Panc1 (cell line): ENCODE measurements around the gene CYFIP2. TPM values are rescaled to one million over a fixed set of nuclear protein-coding genes. Genes with fewer than 3 reads are reported as not detected.
A peak's percentile ranks its signal among the peaks of the same experiment; 100 is the strongest.

Experiments
- ATAC-seq: fragments of 200-7000 bp; cut with Tn5 transposase; 2 replicates; pipeline ENCODE4 v1.9.1; 2020; ENCODE audit warnings: mild to moderate bottlenecking, moderate library complexity
- BruUV-seq: library from RNA; stranded (reverse); fragments of 400-500 nt; replicated peaks from 2 replicates; lab custom pipeline; 2021; lab: Mats Ljungman, UMichigan
- CTCF ChIA-PET: fragments of 300-600 bp; sonication (Branson Sonifier 250); formaldehyde crosslinking; loops from one replicate; lab custom pipeline; 2022; ENCODE audit warnings: antibody characterized with exemption; lab: Charles Lee
- POLR2A ChIA-PET: fragments of 300-600 bp; sonication (Branson Sonifier 250); formaldehyde crosslinking; loops from one replicate; lab custom pipeline; 2022; ENCODE audit warnings: antibody characterized with exemption; lab: Charles Lee
- DNase-seq: peaks from one replicate; pipeline ENCODE4 v3.0.0-alpha.2; 2010; ENCODE audit warnings: low read depth, low spot score
- H3K27ac ChIP-seq: 2 replicates; pipeline ENCODE4 v1.5.1; 2011; ENCODE audit warnings: mild to moderate bottlenecking, low read length, inconsistent platforms
- H3K27me3 ChIP-seq: fragments of 200-500 bp; sonication (Bioruptor generic); 2 replicates; pipeline ENCODE4 v1.6.0; 2014; ENCODE audit warnings: low read length, inconsistent platforms; ENCODE audit not compliant: control insufficient read depth, insufficient read depth
- H3K36me3 ChIP-seq: fragments of 200-500 bp; sonication (Bioruptor generic); 2 replicates; pipeline ENCODE4 v1.5.1; 2014; ENCODE audit warnings: inconsistent platforms, mild to moderate bottlenecking, low read length, moderate library complexity; ENCODE audit not compliant: control insufficient read depth, insufficient read depth
- H3K4me1 ChIP-seq: 2 replicates; pipeline ENCODE4 v1.5.1; 2011; ENCODE audit warnings: inconsistent platforms, mild to moderate bottlenecking, low read length, moderate library complexity; ENCODE audit not compliant: control insufficient read depth, insufficient read depth
- H3K4me3 ChIP-seq, 2 experiments: 2 replicates each; pipeline ENCODE4 v1.5.1; 2011 to 2012; ENCODE audit warnings: low read depth in 2 of 2, low read length in 2 of 2, mild to moderate bottlenecking in 2 of 2, inconsistent platforms in 1 of 2, moderate library complexity in 1 of 2
- H3K9me3 ChIP-seq: fragments of 200-500 bp; sonication (Bioruptor generic); 2 replicates; pipeline ENCODE4 v1.5.1; 2014; ENCODE audit warnings: low read depth, mild to moderate bottlenecking, inconsistent platforms, low read length, moderate library complexity; ENCODE audit not compliant: control insufficient read depth, insufficient read depth
- POLR2AphosphoS5 ChIP-seq: IDR thresholded peaks from 2 replicates; pipeline ENCODE4 v1.6.1; 2012; ENCODE audit warnings: mild to moderate bottlenecking, low read depth, low read length, moderate library complexity
- REST ChIP-seq, 2 experiments: IDR thresholded peaks; 2 replicates each; pipeline ENCODE4 v1.6.1; 2011 to 2012; ENCODE audit warnings: low read depth in 2 of 2, control low read depth in 1 of 2, low read length in 1 of 2, mild to moderate bottlenecking in 1 of 2, moderate library complexity in 1 of 2; ENCODE audit not compliant: insufficient read depth in 1 of 2
- SIN3A ChIP-seq: IDR thresholded peaks from 2 replicates; pipeline ENCODE4 v1.6.1; 2012; ENCODE audit warnings: low read depth, mild to moderate bottlenecking, low read length, moderate library complexity, borderline replicate concordance; ENCODE audit not compliant: insufficient read depth
- TCF7L2 ChIP-seq: IDR thresholded peaks from 2 replicates; pipeline ENCODE4 v1.6.1; 2011; ENCODE audit warnings: mild to moderate bottlenecking, low read depth, low read length, inconsistent platforms
- in situ Hi-C: cut with HindIII; loops from 2 replicates; pipeline ENCODE4 v1.10.0; 2016; ENCODE audit warnings: low sequenced_read_pairs, low pct_unique_long_range_greater_than_20kb
- intact Hi-C: fragments of 100-400 bp; cut with micrococcal nuclease; formaldehyde crosslinking; loops from one replicate; pipeline ENCODE4 v1.10.0; 2022; ENCODE audit not compliant: unreplicated experiment
- total RNA-seq: library from RNA; stranded (reverse); gene quantifications from one replicate; pipeline ENCODE4 v1.2.1, GENCODE V29; 2021; ENCODE audit not compliant: unreplicated experiment
- TF ChIP-seq, protein P1 (sequence below): fragments of 450-650 bp; IDR thresholded peaks from 2 replicates; pipeline ENCODE4 v1.5.1; 2017; ENCODE audit warnings: mild to moderate bottlenecking

The CYFIP2 gene
- total RNA-seq, 1 experiment from 2014 or later = 0.80 TPM

DNA sequence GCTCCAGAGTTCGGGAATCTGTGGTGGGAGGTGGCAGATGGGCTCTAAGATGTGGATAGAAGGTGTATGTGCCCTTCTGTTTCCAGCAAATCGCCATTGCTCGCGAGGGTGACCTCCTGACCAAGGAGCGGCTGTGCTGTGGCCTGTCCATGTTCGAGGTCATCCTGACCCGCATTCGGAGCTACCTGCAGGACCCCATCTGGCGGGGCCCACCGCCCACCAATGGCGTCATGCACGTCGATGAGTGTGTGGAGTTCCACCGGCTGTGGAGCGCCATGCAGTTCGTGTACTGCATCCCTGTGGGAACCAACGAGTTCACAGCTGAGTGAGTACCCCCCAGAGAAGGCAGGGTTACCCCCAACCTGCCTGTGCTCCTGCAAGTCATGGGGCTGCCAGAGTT, 123.2 kb downstream of the CYFIP2 start:
- no peak overlapping the region for H3K27ac ChIP-seq

DNA sequence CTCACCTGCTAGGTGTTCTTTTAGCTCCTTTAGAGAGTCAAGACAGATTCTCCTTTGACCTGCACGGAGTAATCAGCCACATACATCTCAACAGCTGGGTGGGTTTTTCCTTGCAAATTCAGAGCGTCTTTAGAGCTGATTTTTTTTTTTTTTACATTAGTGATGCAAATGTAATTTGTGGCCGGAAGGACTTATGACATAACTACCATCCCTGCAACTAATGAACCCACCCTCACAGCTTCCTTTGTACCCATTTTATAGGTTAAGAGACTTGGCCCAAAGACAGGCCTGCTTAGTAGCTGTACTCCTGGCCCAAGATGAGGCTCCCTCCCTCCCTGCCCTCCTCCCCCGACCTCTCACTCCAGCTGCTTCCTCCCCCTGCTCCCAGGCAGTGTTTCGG, 124.2 kb downstream of the CYFIP2 start:
- intact Hi-C loops = no loop called here
- DNase-seq = no peak
- Histone ChIP-seq H3K9me3 (no peaks in the 10 kb centered on the region), H3K36me3 (no peaks in the 10 kb centered on the region), H3K4me3 (no peak overlapping the region), H3K4me1 (no peaks in the 10 kb centered on the region), H3K27me3 (no peaks in the 10 kb centered on the region; the same call in 1 of the 2 replicates), H3K27ac (no peak overlapping the region)
- POLR2A ChIA-PET = interaction anchor here (0.6 kb wide), 1 partner anchor 332 kb away, joined by 3 read pairs; no protein-coding TSS in a partner anchor
- in situ Hi-C loops = no loop called here
- BruUV-seq = no TSS peak
- CTCF ChIA-PET = no interaction called here
- TF ChIP-seq REST (IDR thresholded peaks at IDR 0.05; ENCODE audit: insufficient read depth in 1 of 2, low read depth in 2 of 2, low read length in 1 of 2) (no peak), SIN3A (no peak), POLR2AphosphoS5 (no peak), TCF7L2 (no peak)
- TF ChIP-seq, protein P1, sequence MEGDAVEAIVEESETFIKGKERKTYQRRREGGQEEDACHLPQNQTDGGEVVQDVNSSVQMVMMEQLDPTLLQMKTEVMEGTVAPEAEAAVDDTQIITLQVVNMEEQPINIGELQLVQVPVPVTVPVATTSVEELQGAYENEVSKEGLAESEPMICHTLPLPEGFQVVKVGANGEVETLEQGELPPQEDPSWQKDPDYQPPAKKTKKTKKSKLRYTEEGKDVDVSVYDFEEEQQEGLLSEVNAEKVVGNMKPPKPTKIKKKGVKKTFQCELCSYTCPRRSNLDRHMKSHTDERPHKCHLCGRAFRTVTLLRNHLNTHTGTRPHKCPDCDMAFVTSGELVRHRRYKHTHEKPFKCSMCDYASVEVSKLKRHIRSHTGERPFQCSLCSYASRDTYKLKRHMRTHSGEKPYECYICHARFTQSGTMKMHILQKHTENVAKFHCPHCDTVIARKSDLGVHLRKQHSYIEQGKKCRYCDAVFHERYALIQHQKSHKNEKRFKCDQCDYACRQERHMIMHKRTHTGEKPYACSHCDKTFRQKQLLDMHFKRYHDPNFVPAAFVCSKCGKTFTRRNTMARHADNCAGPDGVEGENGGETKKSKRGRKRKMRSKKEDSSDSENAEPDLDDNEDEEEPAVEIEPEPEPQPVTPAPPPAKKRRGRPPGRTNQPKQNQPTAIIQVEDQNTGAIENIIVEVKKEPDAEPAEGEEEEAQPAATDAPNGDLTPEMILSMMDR = no peak
- peak; percentile 32; the same call in 1 of the 2 replicates for ATAC-seq

More for the DNA sequence above, 123.2 kb downstream of the CYFIP2 start:
- no TSS peak for BruUV-seq
- intact Hi-C loops = no loop called here
- in situ Hi-C loops = no loop called here
- H3K27me3 ChIP-seq = no peaks in the 10 kb centered on the region; the same call in 1 of the 2 replicates
- H3K9me3 ChIP-seq = no peaks in the 10 kb centered on the region
- H3K4me1 ChIP-seq = no peaks in the 10 kb centered on the region
- no peak overlapping the region for H3K4me3 ChIP-seq
- no peaks in the 10 kb centered on the region for H3K36me3 ChIP-seq
- ATAC-seq (no peak), DNase-seq (no peak)
- CTCF ChIA-PET = no interaction called here
- POLR2A ChIA-PET = no interaction called here
- TF ChIP-seq POLR2AphosphoS5 = no peak
- TF ChIP-seq REST (IDR thresholded peaks at IDR 0.05; ENCODE audit: insufficient read depth in 1 of 2, low read depth in 2 of 2, low read length in 1 of 2) = no peak
- TF ChIP-seq, protein P1 = no peak
- TF ChIP-seq TCF7L2 = no peak
- TF ChIP-seq SIN3A = no peak
